Cortex of kidney (tissue), 1 donor: ENCODE data around the gene MYO16.

Experiments
- DNase-seq: peaks from one replicate; lab custom pipeline; 2025; lab: John Stamatoyannopoulos, UW

Gene MYO16

DNA sequence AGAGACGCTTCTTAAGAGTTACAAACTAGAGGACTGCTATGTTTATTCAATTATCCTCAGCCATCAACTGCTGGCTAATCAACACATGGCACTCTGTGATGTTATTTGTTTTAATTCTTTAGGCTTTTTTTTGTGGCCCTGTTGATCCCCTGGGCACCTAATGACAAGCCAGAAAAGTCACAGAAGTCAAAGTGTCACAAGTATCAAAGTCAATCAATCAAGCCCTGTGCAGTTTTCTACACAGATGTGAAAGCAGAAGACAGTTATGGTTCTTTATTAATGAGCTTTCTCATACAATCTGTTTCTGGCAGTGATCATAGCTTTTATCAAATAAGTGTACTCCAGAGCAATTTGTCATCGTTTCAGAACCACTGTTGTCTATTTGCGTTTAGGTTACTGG lies 34.3 kb downstream of the MYO16 start:
- no peak for DNase-seq

GRCh38 chr13:108667205-108667604 lies 37.8 kb downstream of the MYO16 start:
- no peak for DNase-seq

GRCh38 chr13:108669381-108669780 lies 40.0 kb downstream of the MYO16 start:
- DNase-seq, result no peak

DNA sequence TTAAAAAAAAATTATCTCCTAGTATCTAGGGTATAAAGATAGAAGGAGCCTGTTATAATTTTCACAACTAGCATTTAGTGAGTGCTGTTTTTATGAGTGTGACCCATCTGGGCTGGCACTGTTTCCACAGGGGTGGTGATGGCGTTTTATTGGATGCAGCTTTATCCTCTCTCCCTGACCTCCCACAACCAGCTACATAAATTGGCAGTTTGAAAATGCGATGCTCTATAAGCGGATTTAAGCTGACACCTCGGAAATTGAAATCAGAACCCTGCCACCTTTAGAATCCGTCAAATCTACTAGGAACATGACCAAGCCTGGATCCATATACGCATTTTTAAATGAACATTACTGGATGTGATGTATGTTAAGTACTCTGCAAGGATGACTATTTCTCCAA lies 44.9 kb downstream of the MYO16 start:
- DNase-seq, result no peak

DNA sequence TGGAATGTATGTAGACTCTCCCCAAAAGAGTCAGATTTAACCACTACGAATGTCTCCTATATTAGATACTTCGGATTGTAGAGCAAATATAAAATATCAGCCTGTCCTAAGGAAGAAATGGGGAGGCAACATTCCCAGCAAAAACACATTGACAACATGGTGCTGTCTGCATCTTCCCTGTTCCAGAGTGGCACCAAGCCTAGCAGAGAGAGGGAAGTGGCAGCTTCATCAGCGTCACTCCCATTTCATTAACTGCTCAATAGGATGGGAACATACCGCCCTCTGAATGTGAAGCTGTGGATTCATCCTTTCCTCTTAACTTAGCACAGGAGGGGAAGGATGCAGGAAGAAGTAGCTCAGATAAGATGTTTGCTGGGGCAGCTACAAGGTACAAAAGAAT lies 45.4 kb downstream of the MYO16 start:
- no peak for DNase-seq

DNA sequence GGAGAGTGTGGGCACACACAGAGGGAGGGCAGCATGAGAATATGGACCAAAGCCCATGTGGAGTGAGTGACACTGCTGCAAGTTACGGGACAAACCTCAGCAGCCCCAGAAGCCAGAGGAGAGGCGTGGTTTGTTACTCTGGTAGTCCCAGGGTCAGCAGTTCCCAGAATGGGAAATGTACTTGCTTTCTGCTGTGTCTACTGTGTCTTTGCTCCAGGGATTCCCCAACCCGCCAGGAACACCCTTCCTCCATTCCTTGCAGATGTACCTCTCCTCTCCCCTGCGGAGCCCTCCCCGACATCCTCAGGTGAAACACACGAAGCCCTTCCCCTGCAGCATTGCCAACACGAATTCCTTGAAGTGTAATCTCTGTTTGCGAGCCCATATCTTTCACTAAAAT lies 47.2 kb downstream of the MYO16 start:
- no peak for DNase-seq

- no peak for DNase-seq
Observed at GRCh38 chr13:108677806-108678205, 48.4 kb downstream of the MYO16 start.

- no peak for DNase-seq
Observed at GRCh38 chr13:108680011-108680410, 50.6 kb downstream of the MYO16 start.

- no peak for DNase-seq
Observed at GRCh38 chr13:108681986-108682575, 52.7 kb downstream of the MYO16 start.

DNA sequence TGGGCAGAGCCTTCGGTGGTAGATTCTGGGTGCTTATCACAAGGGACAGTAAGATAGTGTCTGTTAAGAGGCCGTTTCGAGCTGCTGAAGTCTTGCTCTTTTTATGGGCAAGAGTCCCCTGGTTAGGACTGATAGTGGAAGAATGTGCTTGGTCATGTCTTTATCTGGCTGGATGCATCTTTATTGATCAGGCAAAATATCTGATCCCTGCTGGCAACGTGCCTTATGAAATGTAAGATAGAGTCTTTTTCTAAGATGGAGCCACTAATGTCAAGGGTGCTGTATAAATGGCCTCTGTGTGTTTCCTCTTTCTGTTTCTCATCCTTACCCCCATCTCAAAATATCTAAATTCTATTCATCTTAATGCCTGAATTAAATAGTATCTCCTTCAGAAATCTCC lies 53.3 kb downstream of the MYO16 start:
- DNase-seq, result no peak

DNA sequence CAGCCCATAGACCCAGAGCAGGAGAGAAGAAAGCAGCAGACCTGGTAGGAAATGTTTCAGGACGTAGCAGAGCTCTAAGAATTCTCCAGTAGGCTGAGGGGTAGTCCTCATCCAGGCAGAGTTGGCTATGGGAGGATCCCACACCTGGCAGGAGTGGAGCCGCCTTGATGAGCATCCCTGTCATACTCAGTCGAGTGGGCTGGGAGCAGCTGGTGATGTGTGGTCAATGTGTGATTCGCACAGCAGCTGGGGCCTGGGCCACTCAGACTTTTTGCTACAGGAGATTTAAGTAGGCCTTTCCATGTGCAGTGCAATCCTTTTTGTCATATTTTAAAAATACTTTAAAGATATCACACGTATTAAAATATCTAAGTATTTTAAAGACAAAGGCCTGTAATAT lies 56.6 kb downstream of the MYO16 start:
- no peak for DNase-seq

- DNase-seq, result no peak
Observed at GRCh38 chr13:108690726-108691125, 61.3 kb downstream of the MYO16 start.

DNA sequence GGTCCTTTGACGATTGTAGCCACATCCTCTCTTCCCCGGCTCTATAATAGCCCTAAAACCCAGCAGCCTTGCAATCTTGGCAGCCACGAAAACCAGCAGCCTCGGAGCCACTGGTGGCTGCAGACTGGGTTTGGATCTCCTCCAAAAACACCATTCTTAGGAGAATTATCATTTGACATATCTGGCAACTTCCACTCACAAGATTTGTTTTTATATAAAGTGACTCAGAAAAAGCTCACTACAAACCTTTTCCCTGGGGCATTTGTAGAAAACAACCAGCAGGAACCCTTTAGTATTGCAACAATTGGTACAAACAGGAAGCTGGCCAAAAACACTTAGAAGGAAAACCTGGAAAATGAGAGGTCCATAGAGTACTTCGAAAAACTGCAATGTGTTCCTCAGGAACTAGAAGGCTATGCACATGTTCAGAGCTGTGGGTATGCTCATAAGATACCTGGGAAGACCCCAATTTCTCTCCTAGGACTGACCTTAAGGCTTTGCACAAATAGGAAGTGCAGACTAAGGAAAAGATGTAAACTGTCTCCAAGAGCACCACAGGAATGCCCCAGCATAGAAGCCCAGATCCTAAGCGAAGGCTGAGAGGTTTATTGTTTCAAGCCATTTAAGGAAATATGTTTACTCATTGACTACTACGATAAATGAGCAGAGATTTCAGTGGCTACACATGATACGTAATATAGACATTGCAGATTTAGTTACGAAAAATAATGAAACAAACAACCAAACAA lies 71.2 kb downstream of the MYO16 start:
- no peak for DNase-seq

DNA sequence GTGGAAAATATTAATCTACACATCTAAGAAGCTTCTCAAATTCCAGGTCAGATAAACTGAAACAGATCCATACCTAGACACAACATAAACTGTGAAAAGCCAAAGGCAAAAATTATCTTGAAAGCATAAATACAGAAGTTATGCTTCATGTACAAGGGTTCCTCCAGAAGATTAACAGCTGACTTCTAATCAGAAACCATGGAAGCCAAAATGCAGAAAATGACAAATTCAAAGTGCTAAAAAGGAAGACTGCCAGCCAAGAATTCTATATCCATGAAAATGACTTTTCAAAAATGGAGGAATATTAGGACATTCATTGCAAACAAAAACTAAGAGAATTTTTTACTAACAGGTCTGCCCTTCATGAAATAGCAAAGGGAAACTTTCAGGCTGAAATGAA lies 72.8 kb downstream of the MYO16 start:
- no peak for DNase-seq

- DNase-seq, result no peak
Observed at GRCh38 chr13:108705031-108705430, 75.6 kb downstream of the MYO16 start.

GRCh38 chr13:108707584-108707983 lies 78.2 kb downstream of the MYO16 start:
- DNase-seq, result no peak

GRCh38 chr13:108708921-108709320 lies 79.5 kb downstream of the MYO16 start:
- no peak for DNase-seq

DNA sequence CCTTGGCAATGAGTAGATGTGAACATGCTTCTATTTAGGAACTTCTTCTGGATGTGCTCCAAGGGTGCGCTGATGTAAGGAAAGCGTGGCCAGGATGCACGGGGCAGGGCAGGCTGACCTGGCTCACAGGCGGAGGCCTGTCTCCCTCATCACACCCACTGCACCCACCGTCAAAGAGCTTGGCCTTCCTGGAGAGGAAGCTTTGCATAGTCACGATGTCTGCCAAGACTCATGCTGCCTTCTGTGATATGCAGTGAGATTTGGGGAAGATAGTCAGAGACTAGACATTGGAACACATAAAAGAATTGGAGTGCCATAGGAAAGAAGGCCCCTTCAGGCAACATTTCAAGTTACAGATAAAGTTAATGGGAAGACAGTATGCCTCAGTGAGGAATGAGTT lies 82.0 kb downstream of the MYO16 start:
- DNase-seq, result no peak

- no peak for DNase-seq
Observed at GRCh38 chr13:108725471-108725870, 96.1 kb downstream of the MYO16 start.

DNA sequence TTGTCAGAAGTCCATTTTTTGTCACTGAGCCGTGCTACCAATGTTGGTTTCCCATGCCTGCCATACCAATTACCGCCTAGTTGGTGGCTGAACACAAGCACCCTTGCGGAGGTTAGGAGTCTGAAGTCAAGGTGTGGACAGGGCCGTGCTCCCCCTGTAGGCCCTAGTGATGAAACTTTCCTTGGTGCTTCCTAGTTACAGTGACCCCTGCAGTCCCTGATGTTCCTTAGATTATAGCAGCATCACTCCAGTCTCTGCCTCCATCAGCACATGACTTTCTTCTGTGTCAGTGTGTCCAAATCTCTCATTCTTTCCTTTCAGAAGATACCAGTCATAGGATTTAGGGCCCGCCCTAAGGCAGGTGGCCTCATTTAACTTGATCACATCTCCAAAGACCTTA lies 99.0 kb downstream of the MYO16 start:
- DNase-seq, result no peak

DNA sequence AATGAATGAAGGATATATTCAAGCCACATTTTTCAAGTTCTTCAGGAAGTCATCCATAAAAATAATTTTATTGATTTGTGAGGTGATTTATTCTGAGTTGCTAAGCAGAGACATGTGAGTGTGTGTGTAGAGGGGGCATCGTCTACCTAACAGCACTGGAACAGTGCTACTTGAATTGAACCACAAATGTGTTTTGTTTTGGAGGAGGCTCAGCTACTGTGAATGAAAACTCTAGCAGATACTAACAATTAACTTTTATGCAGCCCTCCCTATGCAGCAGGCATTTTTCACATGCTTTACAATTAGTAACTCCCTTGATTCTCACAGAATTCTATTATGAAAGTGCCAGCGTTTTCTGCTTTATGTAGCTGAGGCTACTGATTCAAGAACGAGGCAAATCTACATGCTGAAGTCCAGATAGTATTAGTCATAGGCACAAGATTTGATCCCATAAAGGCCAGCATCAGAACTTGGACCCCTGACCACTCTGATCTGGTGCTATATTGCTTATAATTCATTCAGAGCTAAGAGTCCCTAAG lies 103.7 kb downstream of the MYO16 start:
- DNase-seq, result no peak

GRCh38 chr13:108734676-108735075 lies 105.3 kb downstream of the MYO16 start:
- DNase-seq, result no peak

DNA sequence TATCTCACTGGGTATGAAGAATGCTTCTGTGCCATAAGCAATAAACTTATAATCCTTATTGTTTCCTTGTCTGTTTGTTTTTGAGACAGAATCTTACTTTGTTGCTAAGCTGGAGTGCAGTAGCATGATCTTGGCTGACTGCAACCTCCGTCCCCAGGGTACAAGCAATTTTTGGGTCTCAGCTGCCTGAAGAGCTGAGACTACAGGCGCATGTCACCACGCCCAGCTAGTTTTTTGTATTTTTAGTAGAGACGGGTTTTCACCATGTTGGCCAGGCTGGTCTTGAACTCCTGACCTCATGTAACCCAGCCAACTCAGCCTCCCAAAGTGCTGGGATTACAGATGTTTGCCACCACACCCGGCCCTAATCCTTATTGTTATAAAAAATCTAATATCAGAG lies 112.5 kb downstream of the MYO16 start:
- no peak for DNase-seq
